HCT116 (cell line): Measurements from ENCODE around the gene RIPK3. TPM values are rescaled to one million over a fixed set of nuclear protein-coding genes. Genes with fewer than 3 reads are reported as not detected.

Experiments
- ATAC-seq: fragments of 200-7000 bp; cut with Tn5 transposase; 2 replicates; pipeline ENCODE4 v1.9.1; 2020; ENCODE audit warnings: mild to moderate bottlenecking, moderate library complexity
- BruUV-seq: library from RNA; stranded (reverse); fragments of 400-500 nt; replicated peaks from 2 replicates; lab custom pipeline; 2021; lab: Mats Ljungman, UMichigan
- CTCF ChIA-PET: fragments of 300-600 bp; sonication (Branson Sonifier 250); formaldehyde crosslinking; loops from one replicate; lab custom pipeline; 2021; ENCODE audit warnings: antibody characterized with exemption; lab: Charles Lee
- POLR2A ChIA-PET: fragments of 300-600, 350-600 bp; sonication (Branson Sonifier 250); formaldehyde crosslinking; loops from one replicate; lab custom pipeline; 2021; ENCODE audit warnings: antibody characterized with exemption; lab: Charles Lee
- RAD21 ChIA-PET, 2 experiments: fragments of 300-600 bp; sonication (Branson Sonifier 250); formaldehyde crosslinking; loops; one replicate each; lab custom pipeline; 2023; ENCODE audit warnings: low total read pairs in 2 of 2; ENCODE audit not compliant: uncharacterized antibody in 2 of 2, unreplicated experiment in 2 of 2, low non-redundant PET in 1 of 2; lab: Charles Lee
- DNase-seq: peaks from one replicate; pipeline ENCODE4 v3.0.0-alpha.2; 2010; ENCODE audit warnings: low read depth, low spot score
- H2AFZ ChIP-seq: fragments of 200-600 bp; shearing (Covaris generic), sonication (generic); 2 replicates; pipeline ENCODE4 v1.6.1; 2017; ENCODE audit warnings: low read depth, mixed run types, mixed read lengths, antibody characterized with exemption, low read length; ENCODE audit not compliant: poor library complexity, severe bottlenecking
- H3K27ac ChIP-seq: 2 replicates; pipeline ENCODE4 v1.5.1; 2012; ENCODE audit warnings: low read depth, low read length
- H3K27me3 ChIP-seq: fragments of 200-600 bp; sonication (generic); 2 replicates; pipeline ENCODE4 v1.6.1; 2016; ENCODE audit warnings: mixed run types, low read length, mixed read lengths; ENCODE audit not compliant: insufficient read depth
- H3K36me3 ChIP-seq, 2 experiments: fragments of 200-500 bp in 1 of 2; fragments of 200-600 bp in 1 of 2; sonication (Bioruptor generic) in 1 of 2; sonication (generic) in 1 of 2; 2 replicates each; pipeline versions ENCODE4 v1.5.1 to v1.6.1; 2014 to 2016; ENCODE audit warnings: low read length in 2 of 2, inconsistent platforms in 1 of 2, mixed read lengths in 1 of 2, mixed run types in 1 of 2; ENCODE audit not compliant: insufficient read depth in 2 of 2, control insufficient read depth in 1 of 2
- H3K4me1 ChIP-seq, 2 experiments: fragments of 200-600 bp in 1 of 2; sonication (generic) in 1 of 2; 2 replicates each; pipeline versions ENCODE4 v1.5.1 to v1.6.1; 2012 to 2017; ENCODE audit warnings: low read length in 2 of 2, inconsistent platforms in 1 of 2, mild to moderate bottlenecking in 1 of 2, mixed read lengths in 1 of 2, mixed run types in 1 of 2, moderate library complexity in 1 of 2; ENCODE audit not compliant: insufficient read depth in 2 of 2, control insufficient read depth in 1 of 2
- H3K4me2 ChIP-seq: fragments of 200-600 bp; sonication (generic); 2 replicates; pipeline ENCODE4 v1.6.1; 2017; ENCODE audit warnings: mixed run types, low read length, mixed read lengths
- H3K4me3 ChIP-seq, 2 experiments: fragments of 200-600 bp in 1 of 2; sonication (generic) in 1 of 2; replicated peaks in 1 of 2; 2 replicates each; pipeline ENCODE4 v1.5.1; 2011 to 2016; ENCODE audit warnings: low read length in 2 of 2, control low read depth in 1 of 2, low read depth in 1 of 2, mild to moderate bottlenecking in 1 of 2, mixed read lengths in 1 of 2, mixed run types in 1 of 2
- H3K79me2 ChIP-seq: fragments of 200-600 bp; sonication (generic); 2 replicates; pipeline ENCODE4 v1.6.1; 2017; ENCODE audit warnings: mild to moderate bottlenecking, mixed run types, low read length, moderate library complexity, mixed read lengths; ENCODE audit not compliant: insufficient read depth
- H3K9ac ChIP-seq: fragments of 200-600 bp; sonication (generic); 2 replicates; pipeline ENCODE4 v1.6.1; 2016; ENCODE audit warnings: low read length, mixed read lengths
- H3K9me2 ChIP-seq: fragments of 200-600 bp; sonication (generic), shearing (Covaris generic); 2 replicates; pipeline ENCODE4 v1.6.1; 2017; ENCODE audit warnings: mixed run types, mild to moderate bottlenecking, moderate library complexity; ENCODE audit not compliant: insufficient read depth
- H3K9me3 ChIP-seq, 2 experiments: fragments of 200-500 bp in 1 of 2; fragments of 200-600 bp in 1 of 2; sonication (Bioruptor generic) in 1 of 2; sonication (generic) in 1 of 2; 2 replicates each; pipeline ENCODE4 v1.6.1; 2014 to 2017; ENCODE audit warnings: low read length in 2 of 2, mixed read lengths in 2 of 2, inconsistent platforms in 1 of 2, low read depth in 1 of 2, mild to moderate bottlenecking in 1 of 2, mixed run types in 1 of 2, moderate library complexity in 1 of 2; ENCODE audit not compliant: control insufficient read depth in 1 of 2, insufficient read depth in 1 of 2
- H4K20me1 ChIP-seq: fragments of 200-600 bp; sonication (generic), shearing (Covaris generic); 2 replicates; pipeline ENCODE4 v1.6.1; 2017; ENCODE audit warnings: mixed run types, mild to moderate bottlenecking, moderate library complexity; ENCODE audit not compliant: insufficient read depth
- CBX3 ChIP-seq: IDR thresholded peaks from 2 replicates; pipeline ENCODE4 v1.6.1; 2012; ENCODE audit warnings: low read depth
- CEBPB ChIP-seq: IDR thresholded peaks from 2 replicates; pipeline ENCODE4 v1.6.1; 2012; ENCODE audit warnings: low read depth
- CTCF ChIP-seq, 3 experiments: fragments of 200-600 bp in 1 of 3; sonication (generic) in 1 of 3; IDR thresholded peaks in 2 of 3; conservative IDR thresholded peaks in 1 of 3; 2 replicates each; pipeline ENCODE4 v1.5.1; 2012 to 2017; ENCODE audit warnings: low read depth in 2 of 3, low read length in 2 of 3, antibody characterized with exemption in 1 of 3, borderline replicate concordance in 1 of 3, control low read depth in 1 of 3, mild to moderate bottlenecking in 1 of 3, mixed read lengths in 1 of 3, mixed run types in 1 of 3, moderate library complexity in 1 of 3; ENCODE audit not compliant: insufficient read depth in 1 of 3
- EGR1 ChIP-seq: IDR thresholded peaks from 2 replicates; pipeline ENCODE4 v1.6.1; 2012; ENCODE audit warnings: low read depth
- ELF1 ChIP-seq: IDR thresholded peaks from 2 replicates; pipeline ENCODE4 v1.6.1; 2012; ENCODE audit warnings: low read depth, borderline replicate concordance
- POLR2A ChIP-seq: IDR thresholded peaks from 2 replicates; pipeline ENCODE4 v1.7.0; 2011; ENCODE audit warnings: borderline replicate concordance; ENCODE audit not compliant: insufficient read depth, insufficient read length; ENCODE audit errors: extremely low read depth
- POLR2AphosphoS5 ChIP-seq: IDR thresholded peaks from 2 replicates; pipeline ENCODE4 v1.6.1; 2011; ENCODE audit warnings: mild to moderate bottlenecking, low read depth, low read length, moderate library complexity
- RAD21 ChIP-seq: IDR thresholded peaks from 2 replicates; pipeline ENCODE4 v1.6.1; 2012; ENCODE audit warnings: low read depth, mild to moderate bottlenecking
- REST ChIP-seq: IDR thresholded peaks from 2 replicates; pipeline ENCODE4 v1.6.1; 2012; ENCODE audit warnings: low read depth
- SP1 ChIP-seq: IDR thresholded peaks from 2 replicates; pipeline ENCODE4 v1.6.1; 2012; ENCODE audit warnings: low read depth
- SRF ChIP-seq: IDR thresholded peaks from 2 replicates; pipeline ENCODE4 v1.6.1; 2012; ENCODE audit warnings: low read depth
- TCF7L2 ChIP-seq: IDR thresholded peaks from 2 replicates; pipeline ENCODE4 v1.7.0; 2011; ENCODE audit warnings: borderline replicate concordance, inconsistent platforms; ENCODE audit not compliant: insufficient read depth, insufficient read length; ENCODE audit errors: extremely low read depth
- YY1 ChIP-seq: IDR thresholded peaks from 2 replicates; pipeline ENCODE4 v1.6.1; 2011; ENCODE audit warnings: low read length, low read depth, moderate library complexity, mild to moderate bottlenecking; ENCODE audit not compliant: insufficient replicate concordance; ENCODE audit errors: extremely low read depth
- ZFX ChIP-seq: fragments of 450-650 bp; IDR thresholded peaks from 2 replicates; pipeline ENCODE4 v1.6.1; 2017
- ZNF274 ChIP-seq: fragments of 200-500 bp; sonication (Bioruptor generic); IDR thresholded peaks from 2 replicates; pipeline ENCODE4 v1.6.1; 2014; ENCODE audit warnings: mild to moderate bottlenecking, low read depth, low read length, inconsistent platforms
- intact Hi-C: fragments of 100-400 bp; cut with micrococcal nuclease; formaldehyde crosslinking; loops from 2 replicates; pipeline ENCODE4 v1.10.0; 2022
- total RNA-seq: library from RNA; stranded (reverse); gene quantifications from one replicate; pipeline ENCODE4 v1.2.1, GENCODE V29; 2021; ENCODE audit not compliant: unreplicated experiment

RIPK3 gene
- total RNA-seq, 1 experiment from 2014 or later, result not detected

- H2AFZ ChIP-seq, result no peak overlapping the region
- no peaks in the 10 kb centered on the region for H3K9me3 ChIP-seq
- H3K79me2 ChIP-seq, result no peaks in the 10 kb centered on the region
- ChIA-PET RAD21 (no interaction called here), CTCF (no interaction called here), POLR2A (no interaction called here)
- no peak overlapping the region for H3K9ac ChIP-seq
- H3K4me2 ChIP-seq, result no peak overlapping the region
- BruUV-seq, result no TSS peak
- DNase-seq, result no peak
- no peaks in the 10 kb centered on the region for H3K4me1 ChIP-seq
- H3K27ac ChIP-seq, result no peak overlapping the region
- peaks cover 6% of the 10 kb centered on the region in 2 experiments; a peak in 3 of 4 replicates for H3K36me3 ChIP-seq
- no peaks in the 10 kb centered on the region for H3K9me2 ChIP-seq
- intact Hi-C loops, result no loop called here
- H4K20me1 ChIP-seq, result no peaks in the 10 kb centered on the region
- H3K4me3 ChIP-seq, result no peak overlapping the region
- no peak for ATAC-seq
- no peaks in the 10 kb centered on the region for H3K27me3 ChIP-seq
- TF ChIP-seq TCF7L2 (no peak), RAD21 (no peak), CBX3 (no peak), REST (no peak), CTCF (IDR thresholded peaks at IDR 0.05 in 2 of 3, conservative IDR thresholded peaks at IDR 0.05 in 1 of 3; ENCODE audit: borderline replicate concordance in 1 of 3, insufficient read depth in 1 of 3, low read depth in 2 of 3, low read length in 2 of 3) (no peak), ZFX (no peak), YY1 (no peak), EGR1 (no peak), SP1 (no peak), ZNF274 (no peak), POLR2A (no peak), ELF1 (no peak), CEBPB (no peak), SRF (no peak), POLR2AphosphoS5 (no peak)
Measured at GRCh38 chr14:24286996-24287395, 52.8 kb downstream of the RIPK3 start.

Other genes starting within 250 kb of the RIPK3 start
- 94.1 TPM for gene PCK2, start 245.7 kb downstream of the RIPK3 start, total RNA-seq
- gene DCAF11, start 225.2 kb downstream of the RIPK3 start, total RNA-seq, result 47.5 TPM
- 0.66 TPM for gene NRL, start 225.0 kb downstream of the RIPK3 start, total RNA-seq
- gene FITM1, start 209.3 kb downstream of the RIPK3 start, total RNA-seq, result 0.81 TPM
- gene PSME1, start 203.8 kb downstream of the RIPK3 start, total RNA-seq, result 174 TPM
- gene EMC9, start 198.4 kb downstream of the RIPK3 start, total RNA-seq, result 42.0 TPM
- 160 TPM for gene PSME2, start 193.4 kb downstream of the RIPK3 start, total RNA-seq
- 78.0 TPM for gene RNF31, start 192.5 kb downstream of the RIPK3 start, total RNA-seq
- gene IRF9, start 178.7 kb downstream of the RIPK3 start, total RNA-seq, result 21.7 TPM
- gene REC8, start 167.9 kb downstream of the RIPK3 start, total RNA-seq, result 7.6 TPM
- 102 TPM for gene IPO4, start 151.2 kb downstream of the RIPK3 start, total RNA-seq
- 35.2 TPM for gene TM9SF1, start 144.6 kb downstream of the RIPK3 start, total RNA-seq
- gene TSSK4, start 134.3 kb downstream of the RIPK3 start, total RNA-seq, result 0.32 TPM
- gene CHMP4A, start 126.5 kb downstream of the RIPK3 start, total RNA-seq, result 34.6 TPM
- 15.9 TPM for gene MDP1, start 123.9 kb downstream of the RIPK3 start, total RNA-seq
- 178 TPM for gene NEDD8, start 107.6 kb downstream of the RIPK3 start, total RNA-seq
- gene GMPR2, start 107.1 kb downstream of the RIPK3 start, total RNA-seq, result 66.9 TPM
- gene TINF2, start 97.4 kb downstream of the RIPK3 start, total RNA-seq, result 38.4 TPM
- 5.6 TPM for gene TGM1, start 76.8 kb downstream of the RIPK3 start, total RNA-seq
- 40.8 TPM for gene RABGGTA, start 68.4 kb downstream of the RIPK3 start, total RNA-seq
- 34.7 TPM for gene DHRS1, start 40.2 kb downstream of the RIPK3 start, total RNA-seq
- gene NOP9, start 40.1 kb downstream of the RIPK3 start, total RNA-seq, result 39.4 TPM
- 0.22 TPM for gene CIDEB, start 32.0 kb downstream of the RIPK3 start, total RNA-seq
- 15.4 TPM for gene LTB4R2, start 29.9 kb downstream of the RIPK3 start, total RNA-seq
- gene LTB4R, start 28.5 kb downstream of the RIPK3 start, total RNA-seq, result 14.8 TPM
- 0.86 TPM for gene ADCY4, start 4.9 kb downstream of the RIPK3 start, total RNA-seq
- gene NFATC4, start 28.2 kb upstream of the RIPK3 start, total RNA-seq, result 7.6 TPM
- 0.27 TPM for gene NYNRIN, start 59.0 kb upstream of the RIPK3 start, total RNA-seq
- 2.0 TPM for gene CBLN3, start 89.7 kb upstream of the RIPK3 start, total RNA-seq
- gene KHNYN, start 90.0 kb upstream of the RIPK3 start, total RNA-seq, result 50.1 TPM
- gene SDR39U1, start 102.8 kb upstream of the RIPK3 start, total RNA-seq, result 61.8 TPM
- not detected for gene CMA1, start 168.3 kb upstream of the RIPK3 start, total RNA-seq
- gene CTSG, start 236.3 kb upstream of the RIPK3 start, total RNA-seq, result not detected